HEK293T (cell line): Measurements from ENCODE around the gene TLE1.

Source experiments
- CTCF ChIA-PET: fragments of 350-600 bp; formaldehyde crosslinking; extraction: SDS; loops from one replicate; lab custom pipeline; 2021; ENCODE audit warnings: antibody characterized with exemption, inconsistent platforms; lab: Yijun Ruan, JAX
- POLR2A ChIA-PET: fragments of 350-600 bp; formaldehyde crosslinking; extraction: SDS; loops from one replicate; lab custom pipeline; 2020; ENCODE audit warnings: antibody characterized with exemption, inconsistent platforms; lab: Yijun Ruan, JAX
- DNase-seq: peaks from one replicate; pipeline ENCODE4 v3.0.0; 2012; ENCODE audit warnings: mixed read lengths; ENCODE audit errors: extremely low spot score
- ARNT ChIP-seq: fragments of 450-650 bp; IDR thresholded peaks from 2 replicates; pipeline ENCODE4 v1.6.1; 2017; ENCODE audit warnings: mild to moderate bottlenecking
- BHLHE40 ChIP-seq: fragments of 450-650 bp; IDR thresholded peaks from 2 replicates; pipeline ENCODE4 v1.6.1; 2016; ENCODE audit warnings: mild to moderate bottlenecking, moderate library complexity, borderline replicate concordance
- CTBP1 ChIP-seq: fragments of 450-650 bp; IDR thresholded peaks from 2 replicates; pipeline ENCODE4 v1.6.1; 2016; ENCODE audit warnings: borderline replicate concordance
- ELF4 ChIP-seq: fragments of 450-650 bp; IDR thresholded peaks from 2 replicates; pipeline ENCODE4 v1.6.1; 2017; ENCODE audit warnings: antibody characterized with exemption
- FOXA1 ChIP-seq: fragments of 450-650 bp; IDR thresholded peaks from 2 replicates; pipeline ENCODE4 v1.6.1; 2016; ENCODE audit warnings: mild to moderate bottlenecking
- FOXK2 ChIP-seq: fragments of 450-650 bp; IDR thresholded peaks from 2 replicates; pipeline ENCODE4 v1.6.1; 2016; ENCODE audit warnings: mild to moderate bottlenecking
- FOXM1 ChIP-seq: fragments of 450-650 bp; IDR thresholded peaks from 2 replicates; pipeline ENCODE4 v1.6.1; 2017; ENCODE audit warnings: mild to moderate bottlenecking, borderline replicate concordance
- HDGF ChIP-seq: fragments of 450-650 bp; IDR thresholded peaks from 2 replicates; pipeline ENCODE4 v1.6.1; 2017; ENCODE audit warnings: antibody characterized with exemption, borderline replicate concordance
- L3MBTL2 ChIP-seq: fragments of 450-650 bp; conservative IDR thresholded peaks from 2 replicates; pipeline ENCODE4 v1.6.1; 2016; ENCODE audit warnings: mild to moderate bottlenecking
- LEF1 ChIP-seq: fragments of 450-650 bp; IDR thresholded peaks from 2 replicates; pipeline ENCODE4 v1.6.1; 2017; ENCODE audit warnings: mild to moderate bottlenecking, borderline replicate concordance
- NFRKB ChIP-seq: fragments of 450-650 bp; IDR thresholded peaks from 2 replicates; pipeline ENCODE4 v1.6.1; 2016; ENCODE audit warnings: mild to moderate bottlenecking, moderate library complexity
- PKNOX1 ChIP-seq: fragments of 450-650 bp; IDR thresholded peaks from 2 replicates; pipeline ENCODE4 v1.6.1; 2016
- SP1 ChIP-seq: fragments of 450-650 bp; IDR thresholded peaks from 2 replicates; pipeline ENCODE4 v1.6.1; 2017
- SUZ12 ChIP-seq: fragments of 450-650 bp; IDR thresholded peaks from 2 replicates; pipeline ENCODE4 v1.6.1; 2016; ENCODE audit warnings: mild to moderate bottlenecking
- TARDBP ChIP-seq: fragments of 450-650 bp; IDR thresholded peaks from 2 replicates; pipeline ENCODE4 v1.6.1; 2016
- ZNF384 ChIP-seq: fragments of 450-650 bp; IDR thresholded peaks from 2 replicates; pipeline ENCODE4 v1.6.1; 2016

Gene TLE1

GRCh38 chr9:81591791-81592190, 97.6 kb downstream of the TLE1 start:
- POLR2A ChIA-PET: no interaction called here
- TF ChIP-seq HDGF (no peak), FOXK2 (no peak), ARNT (no peak), SP1 (no peak), LEF1 (no peak), CTBP1 (no peak), NFRKB (no peak), BHLHE40 (no peak), ELF4 (no peak), ZNF384 (no peak), SUZ12 (no peak), L3MBTL2 (no peak)
- CTCF ChIA-PET: no interaction called here
- no peak for DNase-seq

- ChIA-PET POLR2A (no interaction called here), CTCF (no interaction called here)
- DNase-seq: no peak
- TF ChIP-seq TARDBP (no peak), FOXM1 (no peak), BHLHE40 (no peak), HDGF (no peak), FOXK2 (no peak), SUZ12 (no peak), L3MBTL2 (no peak), CTBP1 (no peak), SP1 (no peak), ZNF384 (no peak), LEF1 (no peak), PKNOX1 (no peak), ELF4 (no peak)
Observed at GRCh38 chr9:81590688-81591087, 98.7 kb downstream of the TLE1 start.

GRCh38 chr9:81589819-81590218, 99.5 kb downstream of the TLE1 start:
- no peak for DNase-seq
- TF ChIP-seq HDGF (no peak), BHLHE40 (no peak), TARDBP (no peak), ZNF384 (no peak)
- ChIA-PET POLR2A (no interaction called here), CTCF (no interaction called here)

GRCh38 chr9:81589392-81589791, 100.0 kb downstream of the TLE1 start:
- CTCF ChIA-PET: no interaction called here
- no peak for TF ChIP-seq ZNF384
- no peak for TF ChIP-seq SUZ12
- TF ChIP-seq PKNOX1: no peak
- TF ChIP-seq LEF1: no peak
- TF ChIP-seq FOXA1: no peak
- TF ChIP-seq TARDBP: no peak
- no peak for TF ChIP-seq FOXK2
- no peak for TF ChIP-seq ARNT
- no peak for TF ChIP-seq ELF4
- no peak for TF ChIP-seq L3MBTL2
- POLR2A ChIA-PET: no interaction called here
- no peak for DNase-seq

- CTCF ChIA-PET: no interaction called here
Observed at GRCh38 chr9:81588148-81588871, 101.0 kb downstream of the TLE1 start.

GRCh38 chr9:81586786-81587185, 102.6 kb downstream of the TLE1 start:
- ChIA-PET CTCF (no interaction called here), POLR2A (no interaction called here)
- no peak for DNase-seq
- no peak for TF ChIP-seq ARNT

More at GRCh38 chr9:81588148-81588871, 101.0 kb downstream of the TLE1 start:
- DNase-seq: no peak
- TF ChIP-seq FOXK2 (no peak), CTBP1 (no peak), ARNT (no peak), ZNF384 (no peak), TARDBP (no peak), SUZ12 (no peak)
- POLR2A ChIA-PET: no interaction called here

- TF ChIP-seq ARNT (no peak), FOXA1 (no peak), SP1 (no peak), HDGF (no peak), FOXM1 (no peak), TARDBP (no peak), BHLHE40 (no peak)
- CTCF ChIA-PET: no interaction called here
- no peak for DNase-seq
- POLR2A ChIA-PET: no interaction called here
Observed at GRCh38 chr9:81585191-81585763, 104.1 kb downstream of the TLE1 start.
